GM23338 (cell line): ENCODE results near the gene PRDM5. TPM values are rescaled to one million over a fixed set of nuclear protein-coding genes. Genes with fewer than 3 reads are reported as not detected.

Source experiments
- ATAC-seq: fragments of 200-7000 bp; cut with Tn5 transposase; 3 replicates; pipeline ENCODE4 v1.9.1; 2020
- DNase-seq: peaks from one replicate; pipeline ENCODE4 v3.0.0-alpha.2; 2015; ENCODE audit warnings: low spot score
- H2AFZ ChIP-seq: fragments of 200-600 bp; sonication (generic); 2 replicates; pipeline ENCODE4 v1.8.0; 2016; ENCODE audit warnings: antibody characterized with exemption, mild to moderate bottlenecking, moderate library complexity
- H3F3A ChIP-seq: fragments of 200-600 bp; sonication (generic); replicated peaks from 2 replicates; pipeline ENCODE4 v1.8.0; 2017; ENCODE audit warnings: antibody characterized with exemption, mixed run types, low read depth
- H3K27ac ChIP-seq: fragments of 200-600 bp; sonication (generic); 2 replicates; pipeline ENCODE4 v1.6.1; 2016; ENCODE audit warnings: low read depth
- H3K27me3 ChIP-seq: fragments of 200-600 bp; sonication (generic); 2 replicates; pipeline ENCODE4 v1.8.0; 2016; ENCODE audit warnings: mild to moderate bottlenecking, mixed run types, moderate library complexity; ENCODE audit not compliant: insufficient read depth
- H3K36me3 ChIP-seq: fragments of 200-600 bp; sonication (generic); 2 replicates; pipeline ENCODE4 v1.8.0; 2016; ENCODE audit warnings: mild to moderate bottlenecking; ENCODE audit not compliant: insufficient read depth
- H3K4me1 ChIP-seq: fragments of 200-600 bp; sonication (generic); 2 replicates; pipeline ENCODE4 v1.8.0; 2016; ENCODE audit warnings: mild to moderate bottlenecking, moderate library complexity; ENCODE audit not compliant: insufficient read depth
- H3K4me2 ChIP-seq: fragments of 200-600 bp; sonication (generic); 2 replicates; pipeline ENCODE4 v1.7.1; 2017; ENCODE audit warnings: mixed run types
- H3K4me3 ChIP-seq: fragments of 200-600 bp; sonication (generic); 2 replicates; pipeline ENCODE4 v1.6.1; 2016; ENCODE audit warnings: mixed run types
- H3K79me2 ChIP-seq: fragments of 200-600 bp; sonication (generic); replicated peaks from 2 replicates; pipeline ENCODE4 v1.8.0; 2017; ENCODE audit warnings: mild to moderate bottlenecking; ENCODE audit not compliant: insufficient read depth
- H3K9me2 ChIP-seq: fragments of 200-600 bp; sonication (generic); 2 replicates; pipeline ENCODE4 v1.8.0; 2017; ENCODE audit not compliant: insufficient read depth
- H4K20me1 ChIP-seq: fragments of 200-600 bp; sonication (generic); replicated peaks from 2 replicates; pipeline ENCODE4 v1.8.0; 2017; ENCODE audit warnings: mild to moderate bottlenecking; ENCODE audit not compliant: insufficient read depth
- H3K27ac Mint-ChIP-seq: 2 replicates; pipeline ENCODE4 v1.8.0; 2020; ENCODE audit warnings: inconsistent platforms, mild to moderate bottlenecking, moderate library complexity, mixed read lengths
- H3K27me3 Mint-ChIP-seq: 3 replicates; pipeline ENCODE4 v1.8.0; 2022; ENCODE audit warnings: low read depth, mild to moderate bottlenecking, moderate library complexity, mixed read lengths, inconsistent platforms; ENCODE audit not compliant: insufficient read depth, poor library complexity
- H3K36me3 Mint-ChIP-seq: 3 replicates; pipeline ENCODE4 v1.8.0; 2021; ENCODE audit warnings: low read depth, mild to moderate bottlenecking, inconsistent platforms, moderate library complexity, mixed read lengths
- H3K4me1 Mint-ChIP-seq: 3 replicates; pipeline ENCODE4 v1.8.0; 2020; ENCODE audit warnings: mild to moderate bottlenecking, inconsistent platforms, mixed read lengths
- H3K4me3 Mint-ChIP-seq: 3 replicates; pipeline ENCODE4 v1.8.0; 2021; ENCODE audit warnings: moderate library complexity, mild to moderate bottlenecking, inconsistent platforms, mixed read lengths
- H3K9me3 Mint-ChIP-seq: 3 replicates; pipeline ENCODE4 v1.8.0; 2020; ENCODE audit warnings: moderate library complexity, mild to moderate bottlenecking, inconsistent platforms, mixed read lengths
- CREB1 ChIP-seq: fragments of 250-450 bp; sonication (Bioruptor Pico); IDR thresholded peaks from 2 replicates; pipeline ENCODE4 v1.5.0; 2020; ENCODE audit warnings: low read depth, mild to moderate bottlenecking, moderate library complexity
- EZH2 ChIP-seq: fragments of 200-600 bp; sonication (generic); IDR thresholded peaks from one replicate; pipeline ENCODE4 v1.8.0; 2017; ENCODE audit warnings: antibody characterized with exemption, mild to moderate bottlenecking, low read depth; ENCODE audit not compliant: unreplicated experiment
- EZH2phosphoT487 ChIP-seq: fragments of 200-600 bp; sonication (generic); IDR thresholded peaks from one replicate; pipeline ENCODE4 v1.8.1; 2018; ENCODE audit warnings: antibody characterized with exemption; ENCODE audit not compliant: unreplicated experiment
- JUNB ChIP-seq: IDR thresholded peaks from one replicate; pipeline ENCODE4 v1.6.1; 2016; ENCODE audit warnings: antibody characterized with exemption; ENCODE audit not compliant: unreplicated experiment
- NANOG ChIP-seq: IDR thresholded peaks from 2 replicates; pipeline ENCODE4 v1.6.1; 2016; ENCODE audit warnings: antibody characterized with exemption, borderline replicate concordance
- POLR2AphosphoS5 ChIP-seq: IDR thresholded peaks from 2 replicates; pipeline ENCODE4 v1.6.1; 2016; ENCODE audit warnings: antibody characterized with exemption, low read depth
- ZNF331 ChIP-seq: fragments of 250-450 bp; sonication (Bioruptor Pico); IDR thresholded peaks from 2 replicates; pipeline ENCODE4 v1.5.0; 2020; ENCODE audit warnings: low read depth, mild to moderate bottlenecking, moderate library complexity
- polyA plus RNA-seq: library from polyadenylated mRNA; unstranded; fragments of >200 nt; fragmentation: Nextera tagmentation; extraction: Ambion mirVana; gene quantifications from 2 replicates; pipeline ENCODE4 v1.2.1, GENCODE V29; 2016
- total RNA-seq: library from RNA; depleted of rRNA; stranded (reverse); fragments of >200 nt; shearing (Covaris generic); gene quantifications from 2 replicates; pipeline ENCODE4 v1.2.3, GENCODE V29; 2014
- TF ChIP-seq, protein P1 (sequence below): fragments of 250-450 bp; sonication (Bioruptor Pico); IDR thresholded peaks from 2 replicates; pipeline ENCODE4 v1.5.0; 2020; ENCODE audit warnings: mild to moderate bottlenecking, moderate library complexity
- TF ChIP-seq, protein P2 (sequence below): IDR thresholded peaks from one replicate; pipeline ENCODE4 v1.6.1; 2018; ENCODE audit warnings: antibody characterized with exemption; ENCODE audit not compliant: unreplicated experiment

The PRDM5 gene
- total and polyA plus RNA-seq, 2 experiments from 2014 or later = 11.2 to 40.4 TPM

DNA sequence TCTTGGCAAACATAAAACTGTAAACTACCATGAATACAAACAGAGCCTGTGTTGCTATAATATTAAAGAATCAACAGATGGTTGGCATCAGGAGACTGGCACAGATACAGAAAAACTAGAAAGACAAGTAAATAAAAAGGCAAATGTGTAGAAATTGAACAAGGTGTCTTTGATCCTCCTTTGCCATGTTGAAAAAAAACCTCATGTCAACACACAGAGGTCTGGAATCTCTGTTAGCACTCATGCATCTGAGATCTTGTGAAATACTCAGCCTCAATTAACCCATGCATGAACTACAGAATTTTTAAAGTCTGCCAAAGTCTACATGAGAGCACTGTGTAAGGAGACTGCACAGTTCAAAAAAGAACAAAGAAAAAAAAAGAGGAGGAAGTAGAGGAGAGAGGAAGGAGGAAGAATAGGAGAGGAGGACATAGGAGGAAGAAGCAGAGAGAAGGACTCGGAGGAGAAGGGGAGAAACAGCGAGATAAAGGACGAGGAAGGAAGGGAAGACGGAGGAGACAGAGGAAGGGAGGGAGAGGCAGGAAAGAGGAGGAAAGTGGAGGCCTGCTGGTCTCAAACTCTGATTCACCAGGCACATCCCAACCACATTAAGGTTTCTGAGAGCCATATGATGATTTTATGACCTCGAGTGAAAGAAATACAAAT is 52.8 kb downstream of the PRDM5 start (continued):
- TF ChIP-seq, protein P1, sequence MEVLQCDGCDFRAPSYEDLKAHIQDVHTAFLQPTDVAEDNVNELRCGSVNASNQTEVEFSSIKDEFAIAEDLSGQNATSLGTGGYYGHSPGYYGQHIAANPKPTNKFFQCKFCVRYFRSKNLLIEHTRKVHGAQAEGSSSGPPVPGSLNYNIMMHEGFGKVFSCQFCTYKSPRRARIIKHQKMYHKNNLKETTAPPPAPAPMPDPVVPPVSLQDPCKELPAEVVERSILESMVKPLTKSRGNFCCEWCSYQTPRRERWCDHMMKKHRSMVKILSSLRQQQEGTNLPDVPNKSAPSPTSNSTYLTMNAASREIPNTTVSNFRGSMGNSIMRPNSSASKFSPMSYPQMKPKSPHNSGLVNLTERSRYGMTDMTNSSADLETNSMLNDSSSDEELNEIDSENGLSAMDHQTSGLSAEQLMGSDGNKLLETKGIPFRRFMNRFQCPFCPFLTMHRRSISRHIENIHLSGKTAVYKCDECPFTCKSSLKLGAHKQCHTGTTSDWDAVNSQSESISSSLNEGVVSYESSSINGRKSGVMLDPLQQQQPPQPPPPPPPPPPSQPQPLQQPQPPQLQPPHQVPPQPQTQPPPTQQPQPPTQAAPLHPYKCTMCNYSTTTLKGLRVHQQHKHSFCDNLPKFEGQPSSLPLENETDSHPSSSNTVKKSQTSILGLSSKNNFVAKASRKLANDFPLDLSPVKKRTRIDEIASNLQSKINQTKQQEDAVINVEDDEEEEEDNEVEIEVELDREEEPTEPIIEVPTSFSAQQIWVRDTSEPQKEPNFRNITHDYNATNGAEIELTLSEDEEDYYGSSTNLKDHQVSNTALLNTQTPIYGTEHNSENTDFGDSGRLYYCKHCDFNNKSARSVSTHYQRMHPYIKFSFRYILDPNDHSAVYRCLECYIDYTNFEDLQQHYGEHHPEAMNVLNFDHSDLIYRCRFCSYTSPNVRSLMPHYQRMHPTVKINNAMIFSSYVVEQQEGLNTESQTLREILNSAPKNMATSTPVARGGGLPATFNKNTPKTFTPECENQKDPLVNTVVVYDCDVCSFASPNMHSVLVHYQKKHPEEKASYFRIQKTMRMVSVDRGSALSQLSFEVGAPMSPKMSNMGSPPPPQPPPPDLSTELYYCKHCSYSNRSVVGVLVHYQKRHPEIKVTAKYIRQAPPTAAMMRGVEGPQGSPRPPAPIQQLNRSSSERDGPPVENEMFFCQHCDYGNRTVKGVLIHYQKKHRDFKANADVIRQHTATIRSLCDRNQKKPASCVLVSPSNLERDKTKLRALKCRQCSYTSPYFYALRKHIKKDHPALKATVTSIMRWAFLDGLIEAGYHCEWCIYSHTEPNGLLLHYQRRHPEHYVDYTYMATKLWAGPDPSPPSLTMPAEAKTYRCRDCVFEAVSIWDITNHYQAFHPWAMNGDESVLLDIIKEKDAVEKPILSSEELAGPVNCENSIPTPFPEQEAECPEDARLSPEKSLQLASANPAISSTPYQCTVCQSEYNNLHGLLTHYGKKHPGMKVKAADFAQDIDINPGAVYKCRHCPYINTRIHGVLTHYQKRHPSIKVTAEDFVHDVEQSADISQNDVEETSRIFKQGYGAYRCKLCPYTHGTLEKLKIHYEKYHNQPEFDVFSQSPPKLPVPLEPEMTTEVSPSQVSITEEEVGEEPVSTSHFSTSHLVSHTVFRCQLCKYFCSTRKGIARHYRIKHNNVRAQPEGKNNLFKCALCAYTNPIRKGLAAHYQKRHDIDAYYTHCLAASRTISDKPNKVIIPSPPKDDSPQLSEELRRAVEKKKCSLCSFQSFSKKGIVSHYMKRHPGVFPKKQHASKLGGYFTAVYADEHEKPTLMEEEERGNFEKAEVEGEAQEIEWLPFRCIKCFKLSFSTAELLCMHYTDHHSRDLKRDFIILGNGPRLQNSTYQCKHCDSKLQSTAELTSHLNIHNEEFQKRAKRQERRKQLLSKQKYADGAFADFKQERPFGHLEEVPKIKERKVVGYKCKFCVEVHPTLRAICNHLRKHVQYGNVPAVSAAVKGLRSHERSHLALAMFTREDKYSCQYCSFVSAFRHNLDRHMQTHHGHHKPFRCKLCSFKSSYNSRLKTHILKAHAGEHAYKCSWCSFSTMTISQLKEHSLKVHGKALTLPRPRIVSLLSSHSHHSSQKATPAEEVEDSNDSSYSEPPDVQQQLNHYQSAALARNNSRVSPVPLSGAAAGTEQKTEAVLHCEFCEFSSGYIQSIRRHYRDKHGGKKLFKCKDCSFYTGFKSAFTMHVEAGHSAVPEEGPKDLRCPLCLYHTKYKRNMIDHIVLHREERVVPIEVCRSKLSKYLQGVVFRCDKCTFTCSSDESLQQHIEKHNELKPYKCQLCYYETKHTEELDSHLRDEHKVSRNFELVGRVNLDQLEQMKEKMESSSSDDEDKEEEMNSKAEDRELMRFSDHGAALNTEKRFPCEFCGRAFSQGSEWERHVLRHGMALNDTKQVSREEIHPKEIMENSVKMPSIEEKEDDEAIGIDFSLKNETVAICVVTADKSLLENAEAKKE (CRISPR knock-in tag) = no peak
- TF ChIP-seq JUNB = no peak
- no peak for TF ChIP-seq CREB1 (CRISPR knock-in tag)
- TF ChIP-seq ZNF331 (CRISPR knock-in tag) = no peak
- TF ChIP-seq NANOG = no peak
- no peak for TF ChIP-seq POLR2AphosphoS5

DNA sequence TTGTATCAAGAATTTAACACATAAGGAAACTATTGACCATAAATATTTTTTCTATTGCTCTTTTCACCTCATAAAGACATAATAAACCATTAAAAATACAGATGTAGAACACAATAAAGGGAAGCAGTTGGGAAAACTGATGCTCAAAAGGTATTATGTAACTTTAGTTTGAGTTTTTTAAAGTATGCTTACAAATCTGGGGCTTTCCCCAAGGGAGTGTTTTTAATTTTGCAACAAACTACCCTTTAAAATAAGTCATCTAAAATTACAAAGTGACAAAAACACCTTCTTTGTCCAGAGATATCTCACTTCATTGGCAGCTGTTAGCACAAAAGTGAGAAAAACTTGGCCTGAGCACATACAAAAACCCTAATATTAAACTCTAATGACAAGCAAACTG is 55.0 kb downstream of the PRDM5 start:
- Histone ChIP-seq H3K27me3 (no peaks in the 10 kb centered on the region), H4K20me1 (no peaks in the 10 kb centered on the region), H3K4me1 (peaks cover 30% of the 10 kb centered on the region), H3F3A (no peaks in the 10 kb centered on the region), H3K9me2 (0 out of 2 replicates have a peak, but pooled peaks cover 3% of the 10 kb centered on the region), H3K27ac (no peak overlapping the region), H3K36me3 (no peaks in the 10 kb centered on the region), H3K4me2 (no peak overlapping the region), H3K79me2 (0 out of 2 replicates have a peak, but pooled peaks cover 12% of the 10 kb centered on the region), H2AFZ (no peak overlapping the region), H3K4me3 (no peak overlapping the region)
- DNase-seq (no peak), ATAC-seq (no peak)
- H3K27me3 Mint-ChIP-seq = peaks cover 3% of the 10 kb centered on the region
- no peak overlapping the region for H3K27ac Mint-ChIP-seq
- peaks cover 34% of the 10 kb centered on the region for H3K4me1 Mint-ChIP-seq
- H3K9me3 Mint-ChIP-seq = no peaks in the 10 kb centered on the region
- no peaks in the 10 kb centered on the region for H3K36me3 Mint-ChIP-seq
- no peak overlapping the region for H3K4me3 Mint-ChIP-seq
- TF ChIP-seq NANOG (no peak), EZH2phosphoT487 (no peak), EZH2 (no peak), ZNF331 (CRISPR knock-in tag) (no peak), JUNB (no peak)
- TF ChIP-seq, protein P2, sequence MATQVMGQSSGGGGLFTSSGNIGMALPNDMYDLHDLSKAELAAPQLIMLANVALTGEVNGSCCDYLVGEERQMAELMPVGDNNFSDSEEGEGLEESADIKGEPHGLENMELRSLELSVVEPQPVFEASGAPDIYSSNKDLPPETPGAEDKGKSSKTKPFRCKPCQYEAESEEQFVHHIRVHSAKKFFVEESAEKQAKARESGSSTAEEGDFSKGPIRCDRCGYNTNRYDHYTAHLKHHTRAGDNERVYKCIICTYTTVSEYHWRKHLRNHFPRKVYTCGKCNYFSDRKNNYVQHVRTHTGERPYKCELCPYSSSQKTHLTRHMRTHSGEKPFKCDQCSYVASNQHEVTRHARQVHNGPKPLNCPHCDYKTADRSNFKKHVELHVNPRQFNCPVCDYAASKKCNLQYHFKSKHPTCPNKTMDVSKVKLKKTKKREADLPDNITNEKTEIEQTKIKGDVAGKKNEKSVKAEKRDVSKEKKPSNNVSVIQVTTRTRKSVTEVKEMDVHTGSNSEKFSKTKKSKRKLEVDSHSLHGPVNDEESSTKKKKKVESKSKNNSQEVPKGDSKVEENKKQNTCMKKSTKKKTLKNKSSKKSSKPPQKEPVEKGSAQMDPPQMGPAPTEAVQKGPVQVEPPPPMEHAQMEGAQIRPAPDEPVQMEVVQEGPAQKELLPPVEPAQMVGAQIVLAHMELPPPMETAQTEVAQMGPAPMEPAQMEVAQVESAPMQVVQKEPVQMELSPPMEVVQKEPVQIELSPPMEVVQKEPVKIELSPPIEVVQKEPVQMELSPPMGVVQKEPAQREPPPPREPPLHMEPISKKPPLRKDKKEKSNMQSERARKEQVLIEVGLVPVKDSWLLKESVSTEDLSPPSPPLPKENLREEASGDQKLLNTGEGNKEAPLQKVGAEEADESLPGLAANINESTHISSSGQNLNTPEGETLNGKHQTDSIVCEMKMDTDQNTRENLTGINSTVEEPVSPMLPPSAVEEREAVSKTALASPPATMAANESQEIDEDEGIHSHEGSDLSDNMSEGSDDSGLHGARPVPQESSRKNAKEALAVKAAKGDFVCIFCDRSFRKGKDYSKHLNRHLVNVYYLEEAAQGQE = no peak
